ENCODE results near the gene CHAD.
A peak's percentile ranks its signal among the peaks of the same experiment; 100 is the strongest.

CHAD gene

GRCh38 chr17:50444841-50445715 is 23.6 kb downstream of the CHAD start:
- H3K9me3 ChIP-seq (ENCODE audit: control insufficient read depth, insufficient read depth, low read depth, low read length): no peaks in the 10 kb centered on the region
- ChIA-PET POLR2A (no interaction called here), CTCF (interaction anchor here (0.9 to 2.4 kb wide), 5 partner anchors 18 to 82 kb away, joined by 3 to 17 read pairs (median 7); partner anchors contain the start of genes LRRC59 and RSAD1)
- no peaks in the 10 kb centered on the region; a peak in 1 of 3 replicates for H3K36me3 ChIP-seq (ENCODE audit: control insufficient read depth in 2 of 2, insufficient read depth in 1 of 2, low read length in 2 of 2)
- H3K4me3 ChIP-seq (ENCODE audit: low read depth, low read length): no peak overlapping the region
- H3K27ac ChIP-seq (ENCODE audit: extremely low read depth, low read depth, low read length): 0 out of 2 replicates have a peak overlapping the region, but pooled peaks have one; percentile 26
- TF ChIP-seq PRDM4 (tag by site-specific recombination; IDR thresholded peaks at IDR 0.05) (no peak), ZNF121 (tag by site-specific recombination; IDR thresholded peaks at IDR 0.05) (peak; percentile 96), ZNF521 (tag by site-specific recombination; IDR thresholded peaks at IDR 0.05) (no peak), REPIN1 (tag by site-specific recombination; IDR thresholded peaks at IDR 0.05; ENCODE audit: low read depth) (no peak)
- peaks cover 20% of the 10 kb centered on the region for H3K4me1 ChIP-seq (ENCODE audit: control insufficient read depth, insufficient read depth, low read length)

GRCh38 chr17:50443505-50443974 is 25.1 kb downstream of the CHAD start:
- Histone ChIP-seq H3K36me3 (ENCODE audit: control insufficient read depth in 2 of 2, insufficient read depth in 1 of 2, low read length in 2 of 2) (no peaks in the 10 kb centered on the region; a peak in 1 of 3 replicates), H3K27ac (ENCODE audit: extremely low read depth, low read depth, low read length) (peak overlapping the region; percentile 32; the same call in 1 of the 2 replicates), H3K4me3 (ENCODE audit: low read depth, low read length) (no peak overlapping the region), H3K9me3 (ENCODE audit: control insufficient read depth, insufficient read depth, low read depth, low read length) (no peaks in the 10 kb centered on the region), H3K4me1 (ENCODE audit: control insufficient read depth, insufficient read depth, low read length) (peaks cover 20% of the 10 kb centered on the region)
- POLR2A ChIA-PET: interaction anchor here (0.5 to 1.4 kb wide), 4 partner anchors 12 to 36 kb away, joined by 3 to 7 read pairs (median 4); no protein-coding TSS in a partner anchor
- CTCF ChIA-PET: interaction anchor here (0.7 to 2.4 kb wide), 8 partner anchors 13 to 409 kb away, joined by 3 to 17 read pairs (median 4); partner anchors contain the start of genes LRRC59 and RSAD1
- no peak for TF ChIP-seq ZNF132 (tag by site-specific recombination; IDR thresholded peaks at IDR 0.05; ENCODE audit: borderline replicate concordance)
- 0 out of 2 replicates have a peak, but pooled peaks have one; percentile 51 for TF ChIP-seq KLF9 (tag by site-specific recombination; IDR thresholded peaks at IDR 0.05; ENCODE audit: low read depth)
- TF ChIP-seq ZNF837 (tag by site-specific recombination; IDR thresholded peaks at IDR 0.05): no peak
- no peak for TF ChIP-seq ZNF701 (tag by site-specific recombination; IDR thresholded peaks at IDR 0.05)
- peak; percentile 35; the same call in 1 of the 2 replicates for TF ChIP-seq ZNF449 (tag by site-specific recombination; IDR thresholded peaks at IDR 0.05)
- no peak for TF ChIP-seq ZNF37A (tag by site-specific recombination; IDR thresholded peaks at IDR 0.05)
- TF ChIP-seq ZNF221 (tag by site-specific recombination; IDR thresholded peaks at IDR 0.05; ENCODE audit: borderline replicate concordance): no peak
- TF ChIP-seq ZBTB21 (tag by site-specific recombination; IDR thresholded peaks at IDR 0.05): no peak
- TF ChIP-seq ZNF121 (tag by site-specific recombination; IDR thresholded peaks at IDR 0.05): no peak
- TF ChIP-seq ZNF76 (tag by site-specific recombination; IDR thresholded peaks at IDR 0.05; ENCODE audit: borderline replicate concordance, low read depth): no peak
- TF ChIP-seq ZNF473 (tag by site-specific recombination; IDR thresholded peaks at IDR 0.05): no peak
- no peak for TF ChIP-seq ZNF211 (tag by site-specific recombination; IDR thresholded peaks at IDR 0.05; ENCODE audit: low read depth)
- no peak for TF ChIP-seq FEZF1 (tag by site-specific recombination; IDR thresholded peaks at IDR 0.05)
- no peak for TF ChIP-seq ZBTB1 (tag by site-specific recombination; IDR thresholded peaks at IDR 0.05)
- no peak for TF ChIP-seq ZNF626 (tag by site-specific recombination; IDR thresholded peaks at IDR 0.05)
- TF ChIP-seq ZSCAN23 (tag by site-specific recombination; IDR thresholded peaks at IDR 0.05): no peak
- no peak for TF ChIP-seq ZNF391 (tag by site-specific recombination; IDR thresholded peaks at IDR 0.05; ENCODE audit: borderline replicate concordance, low read depth)
- no peak for TF ChIP-seq ZFP69B (tag by site-specific recombination; IDR thresholded peaks at IDR 0.05)
- TF ChIP-seq EGR2 (tag by site-specific recombination; IDR thresholded peaks at IDR 0.05; ENCODE audit: low read depth): no peak
- no peak; the same call in 1 of the 2 replicates for TF ChIP-seq INSM2 (tag by site-specific recombination; IDR thresholded peaks at IDR 0.05)
- TF ChIP-seq TSHZ1 (tag by site-specific recombination; IDR thresholded peaks at IDR 0.05; ENCODE audit: borderline replicate concordance): no peak
